ENCODE measurements around the gene EMID1. TPM values are rescaled to one million over a fixed set of nuclear protein-coding genes. Genes with fewer than 3 reads are reported as not detected.

EMID1 gene
- total RNA-seq, 1 experiment from 2014 or later = 5.4 TPM

DNA sequence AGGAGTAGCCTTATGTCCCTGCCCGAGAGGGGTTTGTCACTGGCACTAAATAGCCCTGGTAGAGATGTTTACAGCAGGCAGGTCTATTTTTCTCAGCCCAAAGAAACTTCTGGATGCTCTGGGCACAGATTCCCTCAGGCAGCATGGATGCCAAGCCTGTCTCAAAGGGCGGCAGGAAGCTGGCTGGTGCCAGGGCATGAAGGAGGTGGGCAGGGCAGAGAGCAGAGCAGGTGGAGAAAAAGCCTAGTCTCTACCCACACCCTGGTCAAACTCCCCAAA, 96.6 kb downstream of the EMID1 start:
- Histone ChIP-seq H4K5ac (ENCODE audit: insufficient read length, low read depth, low read length) (no peak overlapping the region), H2AFZ (ENCODE audit: low read length) (no peak overlapping the region), H3K4ac (ENCODE audit: low read depth, low read length) (no peak overlapping the region), H3K4me2 (ENCODE audit: insufficient read depth, insufficient read length, low read length) (no peak overlapping the region), H3K23me2 (ENCODE audit: insufficient read length, low read depth, low read length, poor library complexity, severe bottlenecking) (peaks cover 8% of the 10 kb centered on the region), H3K23ac (ENCODE audit: insufficient read length, low read depth, low read length) (no peak overlapping the region), H3K56ac (ENCODE audit: insufficient read length, low read depth, low read length) (no peak overlapping the region), H3K27me3 (ENCODE audit: insufficient read depth, low read length) (no peaks in the 10 kb centered on the region), H3K4me1 (ENCODE audit: insufficient read depth, low read length) (no peaks in the 10 kb centered on the region), H2BK120ac (ENCODE audit: low read depth, low read length, poor library complexity, severe bottlenecking) (no peak overlapping the region), H2BK5ac (ENCODE audit: insufficient read length, low read length) (no peak overlapping the region), H3K9ac (ENCODE audit: extremely low read depth, insufficient read length, low read length) (no peak overlapping the region), H2BK15ac (ENCODE audit: low read depth, low read length) (no peak overlapping the region), H3K14ac (ENCODE audit: insufficient read depth, low read length) (no peak overlapping the region), H2AK5ac (ENCODE audit: insufficient read length, low read length) (no peak overlapping the region), H3T11ph (ENCODE audit: low read length) (no peak overlapping the region), H3K79me2 (ENCODE audit: insufficient read depth, low read length) (no peaks in the 10 kb centered on the region), H4K20me1 (ENCODE audit: control insufficient read depth, insufficient read depth, insufficient read length) (no peaks in the 10 kb centered on the region), H3K79me1 (ENCODE audit: insufficient read depth, low read depth, low read length, poor library complexity, severe bottlenecking) (no peaks in the 10 kb centered on the region), H4K8ac (replicated peaks; ENCODE audit: insufficient read length, low read depth, low read length) (no peak overlapping the region), H3K9me3 (ENCODE audit: control insufficient read depth, low read depth, low read length) (no peaks in the 10 kb centered on the region), H2BK20ac (ENCODE audit: low read depth, low read length, poor library complexity, severe bottlenecking) (no peak overlapping the region), H3K18ac (ENCODE audit: insufficient read length, low read depth, low read length) (no peak overlapping the region), H4K91ac (ENCODE audit: insufficient read length, low read depth, low read length) (no peak overlapping the region), H2BK12ac (ENCODE audit: insufficient read length, low read depth, low read length) (no peak overlapping the region), H3K27ac (ENCODE audit: insufficient read length, low read depth, low read length) (no peak overlapping the region)
- H3K36me3 Mint-ChIP-seq (ENCODE audit: insufficient read depth in 1 of 3, low read depth in 3 of 3) = peaks cover 24 to 41% (median 26%) of the 10 kb centered on the region in 3 experiments; a peak in 6 of 7 replicates
- H3K27me3 Mint-ChIP-seq (ENCODE audit: low read depth) = peaks cover 3% of the 10 kb centered on the region
- H3K9me3 Mint-ChIP-seq = peaks cover 0 to 3% of the 10 kb centered on the region in 2 experiments; a peak in 2 of 5 replicates
- TF ChIP-seq, protein P1, sequence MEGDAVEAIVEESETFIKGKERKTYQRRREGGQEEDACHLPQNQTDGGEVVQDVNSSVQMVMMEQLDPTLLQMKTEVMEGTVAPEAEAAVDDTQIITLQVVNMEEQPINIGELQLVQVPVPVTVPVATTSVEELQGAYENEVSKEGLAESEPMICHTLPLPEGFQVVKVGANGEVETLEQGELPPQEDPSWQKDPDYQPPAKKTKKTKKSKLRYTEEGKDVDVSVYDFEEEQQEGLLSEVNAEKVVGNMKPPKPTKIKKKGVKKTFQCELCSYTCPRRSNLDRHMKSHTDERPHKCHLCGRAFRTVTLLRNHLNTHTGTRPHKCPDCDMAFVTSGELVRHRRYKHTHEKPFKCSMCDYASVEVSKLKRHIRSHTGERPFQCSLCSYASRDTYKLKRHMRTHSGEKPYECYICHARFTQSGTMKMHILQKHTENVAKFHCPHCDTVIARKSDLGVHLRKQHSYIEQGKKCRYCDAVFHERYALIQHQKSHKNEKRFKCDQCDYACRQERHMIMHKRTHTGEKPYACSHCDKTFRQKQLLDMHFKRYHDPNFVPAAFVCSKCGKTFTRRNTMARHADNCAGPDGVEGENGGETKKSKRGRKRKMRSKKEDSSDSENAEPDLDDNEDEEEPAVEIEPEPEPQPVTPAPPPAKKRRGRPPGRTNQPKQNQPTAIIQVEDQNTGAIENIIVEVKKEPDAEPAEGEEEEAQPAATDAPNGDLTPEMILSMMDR (conservative IDR thresholded peaks at IDR 0.05) = no peak
- WGBS (ENCODE audit: extremely low coverage, insufficient read length, low lambda C conversion rate) = no CpG with 5 or more reads among the region's 2 CpGs
- no peak overlapping the region for H3K4me3 Mint-ChIP-seq
- H3K4me1 Mint-ChIP-seq = peaks cover 18 to 21% of the 10 kb centered on the region in 2 experiments
- no peak overlapping the region for H3K27ac Mint-ChIP-seq
- no peak for DNase-seq

All from H9 (cell line).